Measurements from ENCODE around the gene SORCS2.

Gene SORCS2

DNA sequence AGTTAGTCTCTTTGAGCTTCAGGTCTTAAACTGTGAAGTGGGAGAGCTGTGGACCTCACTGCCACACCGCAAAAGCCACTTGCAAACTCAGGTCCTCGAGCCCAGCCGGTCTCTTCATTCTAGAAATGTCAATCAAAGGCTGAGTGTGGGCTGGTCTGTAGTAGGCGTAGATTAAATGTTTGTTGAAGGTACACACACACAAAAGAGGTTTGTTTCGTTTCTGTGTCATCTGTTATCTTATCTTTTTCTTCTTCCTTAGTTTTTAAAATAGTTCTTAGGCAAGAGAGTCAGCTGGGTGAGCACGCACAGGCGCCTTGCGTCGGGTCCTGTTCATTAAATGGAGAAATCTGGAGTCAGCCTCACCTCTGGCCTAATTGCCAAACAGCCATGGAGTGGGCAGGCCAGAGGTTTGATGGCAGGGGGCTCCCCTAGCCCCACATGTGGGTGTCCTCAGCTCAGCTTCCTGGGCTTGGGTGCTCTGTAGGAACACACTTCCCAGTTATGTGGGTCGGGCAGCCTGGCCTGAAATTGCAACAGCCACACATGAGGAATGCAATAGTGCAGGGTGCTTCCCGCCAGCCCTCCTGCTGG lies 243.2 kb downstream of the SORCS2 start:
- TF ChIP-seq NFIC (IDR thresholded peaks at IDR 0.05) (no peak), YY1 (IDR thresholded peaks at IDR 0.05; ENCODE audit: low read depth) (no peak), TCF12 (IDR thresholded peaks at IDR 0.05; ENCODE audit: low read depth) (no peak), RAD21 (IDR thresholded peaks at IDR 0.05; ENCODE audit: low read depth) (no peak), EP300 (IDR thresholded peaks at IDR 0.05; ENCODE audit: borderline replicate concordance) (no peak), EGR1 (IDR thresholded peaks at IDR 0.05) (no peak)
- TF ChIP-seq, protein P1, sequence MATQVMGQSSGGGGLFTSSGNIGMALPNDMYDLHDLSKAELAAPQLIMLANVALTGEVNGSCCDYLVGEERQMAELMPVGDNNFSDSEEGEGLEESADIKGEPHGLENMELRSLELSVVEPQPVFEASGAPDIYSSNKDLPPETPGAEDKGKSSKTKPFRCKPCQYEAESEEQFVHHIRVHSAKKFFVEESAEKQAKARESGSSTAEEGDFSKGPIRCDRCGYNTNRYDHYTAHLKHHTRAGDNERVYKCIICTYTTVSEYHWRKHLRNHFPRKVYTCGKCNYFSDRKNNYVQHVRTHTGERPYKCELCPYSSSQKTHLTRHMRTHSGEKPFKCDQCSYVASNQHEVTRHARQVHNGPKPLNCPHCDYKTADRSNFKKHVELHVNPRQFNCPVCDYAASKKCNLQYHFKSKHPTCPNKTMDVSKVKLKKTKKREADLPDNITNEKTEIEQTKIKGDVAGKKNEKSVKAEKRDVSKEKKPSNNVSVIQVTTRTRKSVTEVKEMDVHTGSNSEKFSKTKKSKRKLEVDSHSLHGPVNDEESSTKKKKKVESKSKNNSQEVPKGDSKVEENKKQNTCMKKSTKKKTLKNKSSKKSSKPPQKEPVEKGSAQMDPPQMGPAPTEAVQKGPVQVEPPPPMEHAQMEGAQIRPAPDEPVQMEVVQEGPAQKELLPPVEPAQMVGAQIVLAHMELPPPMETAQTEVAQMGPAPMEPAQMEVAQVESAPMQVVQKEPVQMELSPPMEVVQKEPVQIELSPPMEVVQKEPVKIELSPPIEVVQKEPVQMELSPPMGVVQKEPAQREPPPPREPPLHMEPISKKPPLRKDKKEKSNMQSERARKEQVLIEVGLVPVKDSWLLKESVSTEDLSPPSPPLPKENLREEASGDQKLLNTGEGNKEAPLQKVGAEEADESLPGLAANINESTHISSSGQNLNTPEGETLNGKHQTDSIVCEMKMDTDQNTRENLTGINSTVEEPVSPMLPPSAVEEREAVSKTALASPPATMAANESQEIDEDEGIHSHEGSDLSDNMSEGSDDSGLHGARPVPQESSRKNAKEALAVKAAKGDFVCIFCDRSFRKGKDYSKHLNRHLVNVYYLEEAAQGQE (IDR thresholded peaks at IDR 0.05; ENCODE audit: low read depth), result no peak
- TF ChIP-seq, protein P2, sequence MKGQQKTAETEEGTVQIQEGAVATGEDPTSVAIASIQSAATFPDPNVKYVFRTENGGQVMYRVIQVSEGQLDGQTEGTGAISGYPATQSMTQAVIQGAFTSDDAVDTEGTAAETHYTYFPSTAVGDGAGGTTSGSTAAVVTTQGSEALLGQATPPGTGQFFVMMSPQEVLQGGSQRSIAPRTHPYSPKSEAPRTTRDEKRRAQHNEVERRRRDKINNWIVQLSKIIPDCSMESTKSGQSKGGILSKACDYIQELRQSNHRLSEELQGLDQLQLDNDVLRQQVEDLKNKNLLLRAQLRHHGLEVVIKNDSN (IDR thresholded peaks at IDR 0.05), result no peak

DNA sequence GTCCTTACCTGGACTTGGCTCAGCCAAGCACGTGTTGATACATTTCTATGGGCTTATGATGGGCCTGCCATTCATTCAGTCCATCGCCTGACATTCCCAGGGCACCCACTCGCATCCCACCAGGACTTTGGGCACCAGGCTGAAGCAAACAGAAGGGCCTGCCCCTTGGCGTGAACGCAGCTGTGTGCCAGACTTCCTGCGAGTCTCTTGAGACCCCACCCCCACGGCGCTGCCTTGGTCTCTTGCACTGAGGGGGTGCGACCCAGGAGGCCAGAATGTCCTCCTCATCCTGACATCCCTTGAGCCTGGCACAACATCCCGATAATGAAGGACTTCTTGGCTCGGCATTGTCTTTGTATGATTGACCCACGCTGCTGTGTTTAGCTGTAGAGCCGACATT lies 243.9 kb downstream of the SORCS2 start:
- no peak for TF ChIP-seq EP300 (IDR thresholded peaks at IDR 0.05; ENCODE audit: borderline replicate concordance)
- no peak for TF ChIP-seq RAD21 (IDR thresholded peaks at IDR 0.05; ENCODE audit: low read depth)
- TF ChIP-seq CEBPB (IDR thresholded peaks at IDR 0.05), result no peak
- TF ChIP-seq YY1 (IDR thresholded peaks at IDR 0.05; ENCODE audit: low read depth), result no peak
- TF ChIP-seq TCF12 (IDR thresholded peaks at IDR 0.05; ENCODE audit: low read depth), result no peak
- no peak for TF ChIP-seq TAF1 (IDR thresholded peaks at IDR 0.05; ENCODE audit: low read depth)
- TF ChIP-seq, protein P3, sequence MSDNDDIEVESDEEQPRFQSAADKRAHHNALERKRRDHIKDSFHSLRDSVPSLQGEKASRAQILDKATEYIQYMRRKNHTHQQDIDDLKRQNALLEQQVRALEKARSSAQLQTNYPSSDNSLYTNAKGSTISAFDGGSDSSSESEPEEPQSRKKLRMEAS (IDR thresholded peaks at IDR 0.05), result no peak
- TF ChIP-seq ZBTB7A (IDR thresholded peaks at IDR 0.05; ENCODE audit: low read depth), result no peak
- no peak for TF ChIP-seq EGR1 (IDR thresholded peaks at IDR 0.05)
- no peak for TF ChIP-seq NFIC (IDR thresholded peaks at IDR 0.05)
- no peak for TF ChIP-seq CREB1 (IDR thresholded peaks at IDR 0.05; ENCODE audit: low read depth)
- TF ChIP-seq, protein P1 (IDR thresholded peaks at IDR 0.05; ENCODE audit: low read depth), result no peak
- TF ChIP-seq, protein P2 (IDR thresholded peaks at IDR 0.05), result no peak
- TF ChIP-seq TEAD4 (IDR thresholded peaks at IDR 0.05), result no peak
- TF ChIP-seq FOXM1 (IDR thresholded peaks at IDR 0.05; ENCODE audit: borderline replicate concordance, low read depth), result no peak

DNA sequence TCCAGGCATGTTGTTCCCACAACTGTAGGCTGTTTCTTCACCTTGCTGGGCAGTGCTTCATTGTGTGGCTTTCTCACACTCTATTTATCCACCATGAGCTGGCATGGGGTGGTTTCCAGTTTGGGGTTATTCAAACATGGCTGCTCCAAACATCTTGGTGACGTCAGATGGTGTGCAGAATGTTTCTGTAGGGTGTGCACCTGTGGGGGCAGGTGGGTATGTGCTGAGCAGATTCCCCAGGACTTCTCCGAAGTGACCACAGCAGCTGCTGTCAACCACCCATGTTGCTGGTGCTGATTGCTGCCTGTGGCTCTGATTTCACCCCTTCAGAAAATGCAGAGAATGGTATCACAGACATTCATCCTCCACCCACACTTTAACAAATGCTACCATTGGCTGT lies 247.4 kb downstream of the SORCS2 start:
- TF ChIP-seq, protein P3 (IDR thresholded peaks at IDR 0.05), result no peak
- TF ChIP-seq CREB1 (IDR thresholded peaks at IDR 0.05; ENCODE audit: low read depth) (no peak), ZBTB7A (IDR thresholded peaks at IDR 0.05; ENCODE audit: low read depth) (no peak), TCF12 (IDR thresholded peaks at IDR 0.05; ENCODE audit: low read depth) (no peak), CEBPB (IDR thresholded peaks at IDR 0.05) (no peak), EP300 (IDR thresholded peaks at IDR 0.05; ENCODE audit: borderline replicate concordance) (no peak), TAF1 (IDR thresholded peaks at IDR 0.05; ENCODE audit: low read depth) (no peak), FOXM1 (IDR thresholded peaks at IDR 0.05; ENCODE audit: borderline replicate concordance, low read depth) (no peak), RAD21 (IDR thresholded peaks at IDR 0.05; ENCODE audit: low read depth) (no peak), NFIC (IDR thresholded peaks at IDR 0.05) (no peak), YY1 (IDR thresholded peaks at IDR 0.05; ENCODE audit: low read depth) (no peak), EGR1 (IDR thresholded peaks at IDR 0.05) (no peak), TEAD4 (IDR thresholded peaks at IDR 0.05) (no peak)
- TF ChIP-seq, protein P1 (IDR thresholded peaks at IDR 0.05; ENCODE audit: low read depth), result no peak
- TF ChIP-seq, protein P2 (IDR thresholded peaks at IDR 0.05), result no peak

DNA sequence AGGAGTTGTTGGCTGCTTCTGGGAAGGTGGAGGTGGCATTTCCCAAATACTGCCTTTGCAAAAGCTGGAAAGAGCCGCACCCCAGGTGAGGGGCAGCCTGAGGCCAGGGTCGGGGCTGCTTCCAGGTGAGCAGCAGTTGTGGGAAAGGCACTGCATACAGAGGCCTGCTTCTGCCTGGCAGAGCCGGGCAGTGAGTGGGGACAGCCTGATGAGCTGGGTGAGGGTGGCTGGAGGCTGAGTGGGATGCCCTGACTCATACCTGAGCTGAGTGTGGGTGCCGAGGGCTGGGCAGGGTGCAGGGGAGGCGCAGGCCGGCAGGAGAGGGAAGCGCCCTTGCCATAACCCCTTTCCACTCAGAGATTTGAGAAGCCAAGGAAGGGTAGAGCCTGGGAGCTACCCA lies 248.9 kb downstream of the SORCS2 start:
- TF ChIP-seq, protein P3 (IDR thresholded peaks at IDR 0.05), result no peak
- TF ChIP-seq FOXM1 (IDR thresholded peaks at IDR 0.05; ENCODE audit: borderline replicate concordance, low read depth) (no peak), EP300 (IDR thresholded peaks at IDR 0.05; ENCODE audit: borderline replicate concordance) (no peak), RAD21 (IDR thresholded peaks at IDR 0.05; ENCODE audit: low read depth) (no peak), EGR1 (IDR thresholded peaks at IDR 0.05) (no peak)

All from Ishikawa (cell line).